Measurements from ENCODE around the gene HHLA2. TPM values are rescaled to one million over a fixed set of nuclear protein-coding genes. Genes with fewer than 3 reads are reported as not detected.

The HHLA2 gene
- polyA plus RNA-seq, 3 donors: 0.13 TPM; not detected in 2

DNA sequence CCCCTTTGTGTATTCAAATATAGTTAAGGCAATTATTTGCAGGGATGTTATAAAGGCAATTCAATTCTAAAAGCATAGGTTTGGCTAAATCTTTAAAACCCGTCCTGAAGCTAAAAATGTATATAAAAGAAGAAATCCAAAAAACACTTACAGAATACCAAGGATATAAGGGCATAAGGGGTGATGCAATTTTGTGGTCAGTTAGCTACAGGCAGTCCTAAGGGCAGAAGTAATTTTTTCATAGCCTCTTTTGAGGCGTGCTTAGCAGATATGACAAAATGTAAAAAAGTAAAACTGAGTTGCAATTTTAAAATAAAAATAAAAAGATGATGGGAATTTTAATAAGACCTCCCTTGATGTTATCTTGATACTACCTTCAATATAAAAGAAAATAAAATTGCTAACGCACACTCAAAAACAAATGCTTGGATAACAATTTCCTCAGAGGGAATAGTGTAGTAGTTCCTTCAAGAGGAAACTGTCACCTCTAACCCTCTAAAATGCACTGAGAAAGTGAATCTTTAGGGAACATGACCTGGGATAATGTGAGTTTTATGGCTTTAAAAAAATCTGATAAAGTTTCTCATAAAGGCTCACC is 109.8 kb downstream of the HHLA2 start:
- Histone ChIP-seq H3K27me3 (ENCODE audit: control insufficient read depth in 2 of 2, insufficient read depth in 2 of 2, low read length in 2 of 2) (no peaks in the 10 kb centered on the region), H3K36me3 (replicated peaks in 1 of 2; ENCODE audit: control insufficient read depth in 1 of 2, insufficient read depth in 2 of 2, low read length in 2 of 2) (no peaks in the 10 kb centered on the region), H3K9me3 (replicated peaks in 1 of 2; ENCODE audit: control insufficient read depth in 1 of 2, insufficient read depth in 1 of 2, low read length in 2 of 2) (no peaks in the 10 kb centered on the region), H3K79me2 (ENCODE audit: insufficient read depth, low read length) (no peaks in the 10 kb centered on the region), H4K20me1 (ENCODE audit: insufficient read depth, low read length) (no peaks in the 10 kb centered on the region), H3K27ac (ENCODE audit: low read depth in 1 of 2, low read length in 2 of 2) (no peak overlapping the region), H3K9ac (ENCODE audit: insufficient read depth, low read length, poor library complexity, severe bottlenecking) (no peak overlapping the region), H3K4me3 (replicated peaks in 1 of 3; ENCODE audit: low read depth in 2 of 3, low read length in 3 of 3) (no peak overlapping the region), H3K4me1 (ENCODE audit: control insufficient read depth in 1 of 2, insufficient read depth in 2 of 2, low read length in 2 of 2) (peaks cover 24 to 27% of the 10 kb centered on the region in 2 donors), H2AFZ (ENCODE audit: insufficient read depth, low read depth, low read length, poor library complexity, severe bottlenecking) (no peak overlapping the region), H3K4me2 (replicated peaks; ENCODE audit: extremely low read depth, low read length, poor library complexity, severe bottlenecking) (no peak overlapping the region)
- Mint-ChIP-seq H3K27ac (peak overlapping the region in 3 of 7 donors; percentile 25 to 63 (median 62)), H3K4me3 (no peak overlapping the region), H3K27me3 (ENCODE audit: low read depth in 3 of 3) (no peaks in the 10 kb centered on the region), H3K4me1 (peaks cover 30% of the 10 kb centered on the region), H3K9me3 (peaks cover 0 to under 1% (median 0%) of the 10 kb centered on the region in 7 donors), H3K36me3 (no peaks in the 10 kb centered on the region)
- TF ChIP-seq CTCF (IDR thresholded peaks at IDR 0.05): no peak
- intact Hi-C loops (cut with micrococcal nuclease): loop anchor here in 1 of 2 donors (5.0 kb wide), 1 partner anchor 314 kb away; the partner anchor contains the start of gene CD47
- WGBS (ENCODE audit: insufficient coverage): no CpG with 5 or more reads among the region's 3 CpGs
- DNase-seq: peak; percentile 35 to 54 (median 38)

DNA sequence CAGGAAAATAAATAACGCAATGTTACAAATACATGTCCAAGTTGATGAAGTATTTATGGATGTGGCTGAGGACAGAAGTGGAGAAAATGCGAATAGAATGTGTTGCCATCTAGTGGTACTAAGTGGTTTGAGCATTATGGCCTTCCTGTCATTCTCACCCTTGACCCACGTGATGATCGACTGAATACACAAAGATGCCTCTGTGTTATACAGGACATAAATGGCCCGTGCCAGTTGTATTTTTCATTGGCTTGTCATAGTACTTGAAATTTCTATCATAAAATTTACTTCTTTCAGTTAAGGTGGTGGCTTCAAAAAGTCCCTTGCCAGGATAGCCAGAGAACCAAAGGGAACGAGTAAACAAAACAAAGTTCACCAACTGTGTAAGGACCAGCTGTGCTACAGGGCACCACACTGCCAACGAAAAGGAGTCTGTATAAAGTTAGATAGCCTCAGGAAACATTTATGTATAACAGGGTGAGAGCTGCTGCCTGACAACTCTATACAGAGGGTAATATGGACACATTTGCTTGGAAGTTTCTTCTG is 110.4 kb downstream of the HHLA2 start:
- Mint-ChIP-seq H3K4me1 (peaks cover 30% of the 10 kb centered on the region), H3K27ac (peak overlapping the region in 4 of 7 donors; percentile 27 to 77 (median 62)), H3K9me3 (no peaks in the 10 kb centered on the region), H3K27me3 (ENCODE audit: low read depth in 3 of 3) (no peaks in the 10 kb centered on the region), H3K36me3 (no peaks in the 10 kb centered on the region), H3K4me3 (no peak overlapping the region)
- H3K4me2 ChIP-seq (replicated peaks; ENCODE audit: extremely low read depth, low read length, poor library complexity, severe bottlenecking): no peak overlapping the region
- no peaks in the 10 kb centered on the region for H4K20me1 ChIP-seq (ENCODE audit: insufficient read depth, low read length)
- no peaks in the 10 kb centered on the region for H3K9me3 ChIP-seq (replicated peaks in 1 of 2; ENCODE audit: control insufficient read depth in 1 of 2, insufficient read depth in 1 of 2, low read length in 2 of 2)
- peaks cover 24 to 27% of the 10 kb centered on the region in 2 donors for H3K4me1 ChIP-seq (ENCODE audit: control insufficient read depth in 1 of 2, insufficient read depth in 2 of 2, low read length in 2 of 2)
- no peak overlapping the region for H2AFZ ChIP-seq (ENCODE audit: insufficient read depth, low read depth, low read length, poor library complexity, severe bottlenecking)
- H3K27ac ChIP-seq (ENCODE audit: low read depth in 1 of 2, low read length in 2 of 2): no peak overlapping the region
- intact Hi-C loops (cut with micrococcal nuclease): loop anchor here in 1 of 2 donors (5.0 kb wide), 1 partner anchor 314 kb away; the partner anchor contains the start of gene CD47
- no peaks in the 10 kb centered on the region for H3K79me2 ChIP-seq (ENCODE audit: insufficient read depth, low read length)
- no peak overlapping the region for H3K4me3 ChIP-seq (replicated peaks in 1 of 3; ENCODE audit: low read depth in 2 of 3, low read length in 3 of 3)
- TF ChIP-seq CTCF (IDR thresholded peaks at IDR 0.05): peak; percentile 83
- WGBS (ENCODE audit: insufficient coverage): 72% methylated on average over 3 of the region's 7 CpGs
- H3K9ac ChIP-seq (ENCODE audit: insufficient read depth, low read length, poor library complexity, severe bottlenecking): no peak overlapping the region
- H3K27me3 ChIP-seq (ENCODE audit: control insufficient read depth in 2 of 2, insufficient read depth in 2 of 2, low read length in 2 of 2): no peaks in the 10 kb centered on the region
- H3K36me3 ChIP-seq (replicated peaks in 1 of 2; ENCODE audit: control insufficient read depth in 1 of 2, insufficient read depth in 2 of 2, low read length in 2 of 2): no peaks in the 10 kb centered on the region
- peak in 2 of 3 donors; percentile 39 to 66 for DNase-seq
